HG03025 (cell line): ENCODE data around the gene AGXT.

Experiments
- ATAC-seq: cut with Tn5 transposase; IDR thresholded peaks from one replicate; pipeline ENCODE4 v1.9.1; 2021; ENCODE audit warnings: mild to moderate bottlenecking, moderate library complexity; ENCODE audit not compliant: unreplicated experiment, low FRiP score

The AGXT gene

GRCh38 chr2:240865391-240865790 is 3.2 kb upstream of the AGXT start:
- no peak for ATAC-seq

GRCh38 chr2:240869109-240869955 is 708 bp downstream of the AGXT start:
- no peak for ATAC-seq

- ATAC-seq, result no peak
Observed at GRCh38 chr2:240869956-240870875, 1.6 kb downstream of the AGXT start.

- no peak for ATAC-seq
Observed at GRCh38 chr2:240871071-240871958, 2.7 kb downstream of the AGXT start.

DNA sequence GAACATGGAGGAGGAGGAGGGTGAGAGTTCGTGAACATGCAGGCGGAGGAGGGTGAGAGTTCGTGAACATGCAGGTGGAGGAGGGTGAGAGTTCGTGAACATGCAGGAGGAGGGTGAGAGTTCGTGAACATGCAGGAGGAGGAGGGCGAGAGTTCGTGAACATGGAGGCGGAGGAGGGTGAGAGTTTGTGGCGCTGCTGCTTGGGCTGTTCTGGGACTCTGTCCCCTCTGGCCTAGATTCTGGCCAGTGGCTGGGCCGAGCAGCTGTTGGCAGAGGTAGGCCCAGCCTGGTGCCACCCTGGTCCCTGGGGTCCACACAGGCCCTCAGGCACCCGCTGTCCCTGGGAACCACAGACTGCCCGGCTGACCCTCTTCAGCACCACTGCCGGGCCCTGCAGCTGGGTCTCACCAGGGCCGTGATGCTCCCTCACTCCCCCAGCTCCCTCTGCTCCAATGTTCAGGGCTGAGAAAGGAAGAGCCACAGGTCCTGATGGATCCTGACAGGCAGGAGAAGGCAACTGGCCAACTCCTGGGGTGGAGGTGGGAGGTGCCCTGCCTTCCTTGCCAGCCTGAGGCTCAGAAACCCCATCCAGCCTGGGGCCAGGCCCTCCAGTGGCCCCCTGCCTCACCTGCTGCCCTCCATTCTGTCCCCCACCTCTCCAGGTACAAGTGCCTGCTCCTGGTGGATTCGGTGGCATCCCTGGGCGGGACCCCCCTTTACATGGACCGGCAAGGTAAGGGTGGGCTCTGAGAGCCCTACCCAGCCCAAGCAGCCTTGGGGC is 3.9 kb downstream of the AGXT start:
- no peak for ATAC-seq

- no peak for ATAC-seq
Observed at GRCh38 chr2:240873098-240873788, 4.6 kb downstream of the AGXT start.

- ATAC-seq, result no peak
Observed at GRCh38 chr2:240873805-240874714, 5.4 kb downstream of the AGXT start.

- ATAC-seq, result no peak
Observed at GRCh38 chr2:240874715-240875227, 6.1 kb downstream of the AGXT start.

GRCh38 chr2:240875228-240876034 is 6.8 kb downstream of the AGXT start:
- ATAC-seq, result no peak

GRCh38 chr2:240876035-240876474 is 7.4 kb downstream of the AGXT start:
- ATAC-seq, result no peak

- no peak for ATAC-seq
Observed at GRCh38 chr2:240876475-240877251, 8.0 kb downstream of the AGXT start.

- ATAC-seq, result no peak
Observed at GRCh38 chr2:240877460-240878340, 9.1 kb downstream of the AGXT start.

GRCh38 chr2:240878341-240878936 is 9.8 kb downstream of the AGXT start:
- ATAC-seq, result no peak

DNA sequence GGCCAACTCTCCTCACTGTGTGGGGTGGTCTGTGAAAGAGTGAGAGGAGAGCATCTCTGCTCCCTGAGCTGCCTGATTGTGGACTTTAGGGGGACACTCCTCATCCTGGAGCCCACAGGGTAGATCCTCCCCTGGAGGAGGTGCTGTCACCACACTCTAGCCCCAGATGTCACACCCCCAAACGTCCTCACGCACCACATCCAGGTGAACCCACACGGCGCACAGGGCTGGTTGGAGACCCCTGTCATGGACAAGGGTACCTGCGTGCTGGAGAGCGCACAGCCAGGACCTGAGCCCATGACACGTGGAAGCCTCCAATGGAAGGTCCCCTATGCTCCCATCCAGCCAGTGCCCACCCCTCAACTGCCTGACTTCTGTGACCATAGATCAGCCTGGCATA is 10.5 kb downstream of the AGXT start:
- ATAC-seq, result no peak

GRCh38 chr2:240881913-240882312 is 13.3 kb downstream of the AGXT start:
- ATAC-seq, result no peak
